Mesodermal cell (in vitro differentiated cells): Measurements from ENCODE around the gene ZSWIM4.
A peak's percentile ranks its signal among the peaks of the same experiment; 100 is the strongest.

Source experiments
- H3K27ac ChIP-seq: 2 replicates; pipeline ENCODE4 v1.7.0; 2013; ENCODE audit warnings: mild to moderate bottlenecking, low read depth, low read length, moderate library complexity; ENCODE audit not compliant: severe bottlenecking
- H3K36me3 ChIP-seq: 2 replicates; pipeline ENCODE4 v1.7.1; 2013; ENCODE audit warnings: mild to moderate bottlenecking, low read length, moderate library complexity; ENCODE audit not compliant: control insufficient read depth, insufficient read depth
- H3K4me1 ChIP-seq: one replicate; pipeline ENCODE4 v1.7.1; 2013; ENCODE audit warnings: mild to moderate bottlenecking, low read length; ENCODE audit not compliant: insufficient read depth, control insufficient read depth, poor library complexity, severe bottlenecking
- H3K4me3 ChIP-seq: 2 replicates; pipeline ENCODE4 v1.7.0; 2013; ENCODE audit warnings: low read length, control low read depth, mild to moderate bottlenecking; ENCODE audit not compliant: insufficient read depth, poor library complexity, severe bottlenecking; ENCODE audit errors: extremely low read depth
- H3K9me3 ChIP-seq: 2 replicates; pipeline ENCODE4 v1.7.1; 2013; ENCODE audit warnings: mild to moderate bottlenecking, low read length, moderate library complexity; ENCODE audit not compliant: control insufficient read depth
- WGBS, 2 experiments: methylation state at CpG; one replicate each; pipeline ENCODE4 v1.1.5; 2013; ENCODE audit warnings: missing lambda C conversion rate in 2 of 2; ENCODE audit not compliant: insufficient coverage in 2 of 2; 5-methylcytosine and 5-hydroxymethylcytosine counted together

ZSWIM4 gene

DNA sequence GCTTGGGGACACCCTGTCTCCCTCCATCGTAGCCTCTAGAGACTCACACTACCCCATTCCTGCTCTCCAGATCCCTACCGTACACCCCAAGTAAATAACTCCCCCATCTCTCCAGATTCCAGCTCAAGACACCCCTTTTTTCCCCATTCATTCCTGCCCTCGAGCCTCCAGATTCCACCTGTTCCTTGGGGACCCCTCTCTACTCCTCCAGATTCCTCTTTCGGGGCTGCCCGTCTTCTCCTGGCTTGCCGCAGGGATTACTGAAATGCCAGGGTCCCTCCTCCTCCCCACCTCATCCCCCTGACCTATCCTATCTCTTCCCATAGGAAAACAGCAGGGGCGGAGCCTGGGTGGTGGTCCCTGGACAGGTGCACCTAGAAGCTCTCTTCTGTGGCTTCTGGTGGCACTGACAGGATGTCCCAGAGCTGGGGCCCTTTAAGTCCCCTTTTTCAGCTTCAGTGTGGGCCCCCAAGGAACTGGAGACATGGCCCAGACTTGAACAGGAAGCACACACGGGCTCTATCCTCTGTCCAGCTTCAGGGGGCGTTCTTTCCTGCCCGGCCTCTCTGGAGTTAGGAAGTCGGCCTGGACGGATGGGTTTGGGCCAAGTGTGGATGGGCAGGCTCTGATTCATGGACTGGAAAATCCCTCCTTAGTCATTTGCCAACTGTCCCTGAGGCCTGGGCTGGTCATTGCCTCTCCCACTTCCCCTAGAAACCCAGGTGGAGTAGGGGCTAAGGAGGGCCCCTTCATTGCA is 1.2 kb downstream of the ZSWIM4 start:
- H3K27ac ChIP-seq = no peak overlapping the region
- WGBS, 2 experiments = 53 to 55% methylated on average over 5 to 12 of the region's 12 CpGs

DNA sequence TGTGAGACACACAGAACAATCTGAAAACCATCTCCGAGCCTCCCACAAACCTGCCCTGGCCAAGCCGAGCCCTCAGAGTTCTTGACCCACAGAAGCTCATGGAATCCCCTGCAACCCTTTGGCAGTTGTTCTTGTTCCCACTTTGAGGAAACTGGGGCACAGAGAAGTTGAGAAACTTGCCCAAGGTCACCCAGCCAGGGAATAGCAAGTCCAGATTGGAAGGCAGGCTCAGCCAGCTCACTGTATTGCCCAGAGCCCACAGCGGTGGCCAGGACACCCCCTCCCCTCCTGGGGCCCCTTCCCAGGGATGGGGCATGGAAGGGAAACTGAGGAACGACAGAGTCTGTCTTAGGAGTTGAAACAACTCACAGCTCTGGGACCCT is 1.8 kb downstream of the ZSWIM4 start:
- H3K4me1 ChIP-seq = peaks cover 7% of the 10 kb centered on the region
- H3K9me3 ChIP-seq = no peaks in the 10 kb centered on the region
- H3K27ac ChIP-seq = no peak overlapping the region
- H3K36me3 ChIP-seq = peaks cover 23% of the 10 kb centered on the region
- WGBS, 2 experiments = 85 to 89% methylated on average over 2 of the region's 4 CpGs
- H3K4me3 ChIP-seq = peak overlapping the region; percentile 82

More for the DNA sequence above, 1.2 kb downstream of the ZSWIM4 start:
- H3K4me1 ChIP-seq = peaks cover 7% of the 10 kb centered on the region
- H3K4me3 ChIP-seq = peak overlapping the region; percentile 82
- H3K36me3 ChIP-seq = peaks cover 22% of the 10 kb centered on the region
- H3K9me3 ChIP-seq = no peaks in the 10 kb centered on the region

DNA sequence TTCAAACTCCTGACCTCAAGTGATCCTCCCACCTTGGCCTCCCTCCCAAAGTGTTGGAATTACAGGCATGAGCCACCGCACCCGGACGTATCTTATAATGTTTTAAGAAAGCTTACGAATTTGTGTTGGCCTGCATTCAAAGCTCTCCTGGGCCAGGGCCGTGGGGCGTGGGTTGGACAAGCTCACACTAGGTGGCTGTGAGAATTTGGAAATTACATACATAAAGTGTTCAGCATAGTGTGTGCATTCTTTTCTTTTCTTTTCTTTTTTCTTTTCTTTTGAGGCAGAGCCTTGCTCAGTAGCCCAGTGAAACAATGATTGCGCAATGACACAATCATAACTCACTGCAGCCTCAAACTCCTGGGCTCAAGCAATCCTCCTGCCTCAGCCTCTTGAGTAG is 2.6 kb downstream of the ZSWIM4 start:
- no peak overlapping the region for H3K4me3 ChIP-seq
- H3K36me3 ChIP-seq = peaks cover 23% of the 10 kb centered on the region
- H3K27ac ChIP-seq = no peak overlapping the region
- H3K4me1 ChIP-seq = peaks cover 7% of the 10 kb centered on the region
- WGBS, 2 experiments = 92 to 100% methylated on average over 7 of the region's 7 CpGs
- no peaks in the 10 kb centered on the region for H3K9me3 ChIP-seq

DNA sequence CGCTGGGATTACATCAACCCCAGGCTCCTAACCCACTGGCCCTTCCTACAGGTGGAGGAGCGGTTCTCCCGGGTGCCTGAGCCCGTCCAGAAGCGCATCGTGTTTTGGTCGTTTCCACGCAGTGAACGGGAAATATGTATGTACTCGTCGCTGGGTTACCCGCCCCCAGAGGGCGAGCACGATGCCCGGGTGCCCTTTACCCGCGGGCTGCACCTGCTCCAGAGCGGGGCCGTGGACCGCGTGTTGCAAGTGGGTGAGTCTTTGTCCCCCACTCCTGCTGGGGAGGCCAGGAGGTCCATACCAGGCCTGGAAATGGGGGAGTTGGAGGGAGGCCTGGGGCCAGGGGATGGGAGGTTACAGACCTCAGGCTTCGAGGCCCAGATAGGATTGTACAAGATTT is 4.4 kb downstream of the ZSWIM4 start:
- Histone ChIP-seq H3K27ac (no peak overlapping the region), H3K9me3 (no peaks in the 10 kb centered on the region), H3K4me1 (peaks cover 7% of the 10 kb centered on the region), H3K4me3 (no peak overlapping the region), H3K36me3 (peaks cover 29% of the 10 kb centered on the region)
- whole genome bisulfite sequencing, 2 experiments = 97% methylated on average over 16 to 20 of the region's 22 CpGs

DNA sequence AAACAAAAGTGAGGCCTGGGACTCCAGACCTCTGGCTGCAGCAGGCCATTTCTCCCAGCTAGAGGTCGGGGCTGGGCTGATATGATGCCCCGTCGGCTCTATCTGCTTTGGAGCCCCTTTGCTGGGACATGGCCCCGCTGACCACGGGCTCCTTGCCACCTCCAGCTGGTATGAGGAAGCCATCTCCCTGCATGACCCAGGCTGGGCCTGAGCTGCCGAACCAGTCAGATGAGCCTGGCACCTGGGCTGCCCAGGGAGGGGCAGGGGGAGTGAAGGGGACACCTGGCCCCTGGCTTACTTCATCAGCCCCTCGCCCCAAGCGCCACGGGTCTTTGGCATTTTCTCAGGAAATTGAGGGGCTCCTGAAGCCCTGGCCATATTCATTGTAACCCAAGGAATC is 7.8 kb downstream of the ZSWIM4 start:
- Histone ChIP-seq H3K36me3 (peaks cover 60% of the 10 kb centered on the region), H3K4me3 (no peak overlapping the region)

DNA sequence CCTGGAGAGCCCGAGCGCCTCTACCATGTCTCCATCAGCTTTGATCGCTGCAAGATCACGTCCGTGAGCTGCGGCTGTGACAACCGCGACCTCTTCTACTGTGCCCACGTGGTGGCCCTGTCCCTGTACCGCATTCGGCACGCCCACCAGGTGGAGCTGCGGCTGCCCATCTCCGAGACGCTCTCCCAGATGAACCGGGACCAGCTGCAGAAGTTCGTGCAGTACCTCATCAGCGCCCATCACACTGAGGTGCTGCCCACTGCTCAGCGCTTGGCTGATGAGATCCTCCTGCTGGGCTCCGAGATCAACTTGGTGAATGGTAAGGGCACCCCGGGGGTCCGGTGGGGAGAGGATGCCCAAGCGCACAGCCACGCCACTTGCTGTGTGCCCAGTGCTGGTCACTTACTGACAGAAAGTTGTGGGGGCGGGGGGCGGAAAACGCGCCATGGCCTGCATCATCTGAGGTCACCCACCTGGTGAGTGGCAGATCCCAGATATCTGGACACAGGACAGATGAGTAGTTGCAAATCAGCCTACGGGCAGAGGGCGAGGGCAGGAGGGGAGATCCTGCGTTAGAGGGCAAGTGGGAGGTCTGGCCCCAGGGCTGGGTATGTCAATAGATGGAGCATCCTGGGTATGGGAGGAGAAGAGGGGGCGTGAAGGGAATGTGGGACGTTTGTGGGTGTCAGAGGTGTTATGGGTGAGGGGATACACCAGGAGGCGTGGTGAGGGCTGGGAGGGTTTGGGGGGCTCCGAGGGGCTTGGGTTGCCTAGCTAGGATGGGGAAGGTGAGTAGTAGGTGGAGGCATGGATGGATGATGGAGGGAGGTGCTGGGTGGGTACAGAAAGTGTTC is 9.8 kb downstream of the ZSWIM4 start:
- Histone ChIP-seq H3K4me3 (no peak overlapping the region), H3K4me1 (no peaks in the 10 kb centered on the region), H3K9me3 (no peaks in the 10 kb centered on the region), H3K27ac (no peak overlapping the region), H3K36me3 (peaks cover 66% of the 10 kb centered on the region)
- 78% methylated on average over 31 to 33 of the region's 35 CpGs for WGBS, 2 experiments

More for the DNA sequence above, 7.8 kb downstream of the ZSWIM4 start:
- no peaks in the 10 kb centered on the region for H3K9me3 ChIP-seq
- no peak overlapping the region for H3K27ac ChIP-seq
- no peaks in the 10 kb centered on the region for H3K4me1 ChIP-seq
- WGBS, 2 experiments = 95 to 96% methylated on average over 5 to 6 of the region's 9 CpGs

DNA sequence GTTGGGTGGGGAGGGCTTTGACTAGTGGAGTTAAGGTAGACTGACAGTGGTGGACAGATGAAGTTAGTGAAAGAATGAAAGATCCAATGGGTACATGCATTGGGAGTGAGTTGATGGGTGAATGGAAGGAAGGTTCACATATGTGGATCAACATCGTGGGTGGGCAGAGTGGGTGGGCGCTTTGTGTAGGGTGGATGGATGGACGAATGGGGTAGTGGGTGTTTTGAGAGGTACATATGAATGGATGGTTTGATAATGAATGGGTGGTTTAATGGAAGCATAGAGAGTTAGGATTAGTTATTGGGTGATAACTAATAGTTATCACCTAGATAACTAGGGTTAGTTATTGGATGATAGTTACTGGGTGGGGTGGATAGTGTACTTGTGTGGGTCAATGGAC is 11.5 kb downstream of the ZSWIM4 start:
- Histone ChIP-seq H3K36me3 (peaks cover 66% of the 10 kb centered on the region), H3K9me3 (no peaks in the 10 kb centered on the region), H3K4me3 (no peak overlapping the region), H3K27ac (no peak overlapping the region), H3K4me1 (no peaks in the 10 kb centered on the region)
- 96 to 100% methylated on average over 1 to 3 of the region's 3 CpGs for WGBS, 2 experiments

DNA sequence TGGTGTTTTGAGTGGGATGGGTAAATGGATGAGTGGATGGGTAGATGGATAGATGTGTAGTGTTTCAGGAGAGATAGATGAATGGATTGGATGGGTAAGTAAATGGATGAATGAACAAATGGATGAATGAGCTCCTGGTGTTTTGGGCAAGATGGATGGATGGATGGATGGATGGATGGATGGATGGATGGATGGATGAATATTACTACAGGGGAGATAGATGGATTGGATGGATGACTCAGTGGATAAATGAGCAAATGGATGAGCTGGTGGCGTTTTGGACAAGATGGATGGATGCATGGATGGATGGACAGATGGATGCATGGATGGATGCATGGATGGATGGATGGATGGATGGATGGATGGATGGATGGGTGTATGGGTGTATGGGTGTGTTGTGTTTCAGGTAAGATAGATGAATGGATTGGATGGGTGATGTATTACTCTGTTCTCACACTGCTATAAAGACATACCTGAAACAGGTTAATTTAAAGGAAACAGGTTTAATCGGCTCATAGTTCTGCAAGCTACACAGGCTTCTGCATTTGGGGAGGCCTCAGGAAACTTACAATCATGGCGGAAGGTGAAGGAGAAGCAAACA is 12.3 kb downstream of the ZSWIM4 start:
- no peaks in the 10 kb centered on the region for H3K4me1 ChIP-seq
- H3K9me3 ChIP-seq = no peaks in the 10 kb centered on the region
- no peak overlapping the region for H3K4me3 ChIP-seq
- peaks cover 71% of the 10 kb centered on the region for H3K36me3 ChIP-seq
- no peak overlapping the region for H3K27ac ChIP-seq
- 87 to 90% methylated on average over 1 to 3 of the region's 3 CpGs for WGBS, 2 experiments

DNA sequence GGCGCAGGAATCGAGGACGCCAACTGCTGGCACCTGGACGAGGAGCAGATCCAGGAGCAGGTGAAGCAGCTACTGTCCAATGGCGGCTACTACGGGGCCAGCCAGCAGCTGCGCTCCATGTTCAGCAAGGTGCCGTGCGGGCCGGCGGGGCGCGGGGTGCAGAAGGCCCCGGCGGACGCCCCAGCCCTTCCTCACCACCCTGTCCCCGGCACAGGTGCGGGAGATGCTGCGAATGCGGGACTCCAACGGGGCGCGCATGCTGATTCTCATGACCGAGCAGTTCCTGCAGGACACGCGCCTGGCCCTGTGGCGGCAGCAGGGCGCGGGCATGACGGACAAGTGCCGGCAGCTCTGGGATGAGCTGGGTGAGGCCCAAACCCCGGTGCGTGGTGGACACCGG is 13.6 kb downstream of the ZSWIM4 start:
- peaks cover 80% of the 10 kb centered on the region for H3K36me3 ChIP-seq
- no peak overlapping the region for H3K4me3 ChIP-seq
- no peak overlapping the region for H3K27ac ChIP-seq
- WGBS, 2 experiments = 97% methylated on average over 24 to 34 of the region's 34 CpGs
- H3K9me3 ChIP-seq = no peaks in the 10 kb centered on the region
- no peaks in the 10 kb centered on the region for H3K4me1 ChIP-seq

DNA sequence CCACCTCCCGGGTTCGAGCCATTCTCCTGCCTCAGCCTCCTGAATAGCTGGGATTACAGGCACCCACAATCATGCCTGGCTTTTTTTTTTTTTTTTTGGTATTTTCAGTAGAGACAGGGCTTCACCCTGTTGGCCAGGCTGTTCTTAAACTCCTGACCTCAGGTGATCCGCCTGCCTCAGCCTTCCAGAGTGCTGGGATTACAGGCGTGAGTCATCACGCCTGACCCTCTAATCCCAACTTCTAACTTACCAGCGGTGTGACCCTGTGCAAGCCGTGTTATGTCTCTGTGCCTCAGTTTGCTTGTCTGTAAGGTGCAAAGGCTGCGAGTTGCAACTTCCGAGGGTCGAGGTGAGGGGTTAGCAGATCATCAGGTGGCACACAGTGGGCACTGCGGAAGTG is 17.3 kb downstream of the ZSWIM4 start:
- 97% methylated on average over 11 of the region's 11 CpGs for WGBS, 2 experiments
- Histone ChIP-seq H3K36me3 (peaks cover 84% of the 10 kb centered on the region), H3K4me1 (no peaks in the 10 kb centered on the region), H3K9me3 (no peaks in the 10 kb centered on the region), H3K4me3 (no peak overlapping the region), H3K27ac (no peak overlapping the region)
